Stimulated activated CD8-positive, alpha-beta memory T cell treated with anti-CD3 and anti-CD28 coated beads, Interleukin-15, amount 100 ng/mL, for 48 hours (primary cell): ENCODE results near the gene MMP15.
"Not testable (repeated sequence)": the region's sequence is repeated elsewhere in the genome, so short reads cannot be mapped to it uniquely, and the experiment has no call there.

Experiments used
- DNase-seq, 2 donors: peaks; one replicate each; pipeline ENCODE4 v3.0.0-alpha.2; 2020; ENCODE audit warnings: low read depth in 2 of 2

MMP15 gene

GRCh38 chr16:58086381-58087208, 61.0 kb downstream of the MMP15 start:
- DNase-seq: no peak

- DNase-seq: no peak
These were observed 61.8 kb downstream of the MMP15 start for GRCh38 chr16:58087209-58087913.

- no peak for DNase-seq
These were observed 62.5 kb downstream of the MMP15 start for GRCh38 chr16:58088091-58088490.

DNA sequence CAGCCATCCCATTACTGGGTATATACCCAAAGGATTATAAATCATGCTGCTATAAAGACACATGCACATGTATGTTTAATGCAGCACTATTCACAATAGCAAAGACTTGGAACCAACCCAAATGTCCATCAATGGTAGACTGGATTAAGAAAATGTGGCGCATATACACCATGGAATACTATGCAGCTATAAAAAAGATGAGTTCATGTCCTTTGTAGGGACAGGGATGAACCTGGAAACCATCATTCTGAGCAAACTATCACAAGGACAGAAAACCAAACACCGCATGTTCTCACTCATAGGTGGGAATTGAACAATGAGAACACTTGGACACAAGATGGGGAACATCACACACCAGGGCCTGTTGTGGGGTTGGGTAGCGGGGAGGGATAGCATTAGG, 64.8 kb downstream of the MMP15 start:
- not testable (repeated sequence) for DNase-seq

GRCh38 chr16:58094026-58094425, 68.5 kb downstream of the MMP15 start:
- DNase-seq: no peak

DNA sequence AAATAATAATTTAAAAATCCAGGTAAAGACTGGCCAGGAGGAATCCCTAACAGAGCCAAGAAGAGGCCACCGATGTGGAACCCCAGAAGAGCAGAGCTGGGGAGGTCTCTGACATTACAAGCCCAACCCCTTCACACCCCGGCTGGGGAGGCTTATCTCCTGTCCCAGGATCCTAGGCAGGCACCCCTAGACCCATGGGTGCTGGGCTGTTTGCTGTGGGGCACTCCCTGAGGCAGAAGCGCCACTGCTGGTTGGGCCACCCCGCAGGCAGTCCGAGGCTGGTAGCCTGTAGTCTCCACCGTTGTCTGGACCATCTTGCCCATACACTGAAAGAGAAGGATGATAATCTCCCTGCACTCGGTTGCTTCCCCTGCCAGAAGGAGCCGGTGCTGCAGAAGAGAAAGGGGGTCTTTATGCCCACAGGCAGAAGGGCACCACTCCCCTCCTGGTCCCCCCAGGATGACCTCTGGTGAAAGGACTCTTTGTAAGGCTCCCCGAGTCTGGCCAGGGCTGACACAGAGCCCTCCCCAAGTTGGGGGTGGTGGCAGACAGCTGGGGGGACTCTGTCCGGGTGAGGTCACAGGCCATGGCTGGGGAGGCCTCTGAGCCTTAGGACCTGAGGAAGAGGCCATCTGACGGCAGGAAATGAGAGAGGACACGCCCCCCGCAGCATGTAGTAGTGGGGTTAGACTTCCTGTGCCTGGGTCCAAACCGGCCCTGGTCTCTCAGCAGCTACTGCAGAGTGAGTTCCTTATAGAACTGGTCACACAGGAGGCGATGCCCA, 69.4 kb downstream of the MMP15 start:
- no peak for DNase-seq

DNA sequence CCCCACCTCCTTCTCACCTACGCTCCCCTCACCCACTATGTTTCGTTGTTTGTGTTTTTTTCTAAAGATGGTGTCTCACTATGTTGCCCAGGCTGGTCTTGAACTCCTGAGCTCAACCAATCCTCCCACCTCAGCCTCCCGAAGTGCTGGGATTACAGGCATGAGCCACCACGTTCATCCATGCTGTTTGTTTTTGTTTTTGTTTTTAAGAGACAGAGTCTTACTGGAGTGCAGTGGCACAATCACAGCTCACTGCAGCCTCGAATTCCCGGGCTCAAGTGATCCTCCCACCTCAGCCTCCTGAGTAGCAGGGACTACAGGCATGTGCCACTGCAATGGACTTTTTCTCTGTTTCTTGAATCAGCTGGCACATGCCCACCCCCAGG, 70.0 kb downstream of the MMP15 start:
- DNase-seq: not testable (repeated sequence)

GRCh38 chr16:58096249-58096648, 70.7 kb downstream of the MMP15 start:
- no peak for DNase-seq
